Gastrocnemius medialis (tissue), 4 donors: ENCODE data around the gene PARP8. TPM values are rescaled to one million over a fixed set of nuclear protein-coding genes. Genes with fewer than 3 reads are reported as not detected.

Experiments used
- ATAC-seq, 2 donors: fragments of 150-250 bp; one replicate each; pipeline ENCODE4 v1.9.1; 2016
- DNase-seq, 2 donors: peaks; one replicate each; pipeline ENCODE4 v3.0.0-alpha.2; 2019
- H3K27ac ChIP-seq, 4 donors: fragments of 200-600 bp; sonication (generic); 1 replicate in 1 of 4; 2 replicates in 3 of 4; pipeline ENCODE4 v1.5.1; 2016 to 2018; ENCODE audit warnings: mild to moderate bottlenecking in 2 of 4, moderate library complexity in 1 of 4
- H3K27me3 ChIP-seq, 3 donors: fragments of 200-600 bp; sonication (generic) in 2 of 3; 1 replicate in 1 of 3; 2 replicates in 2 of 3; pipeline versions ENCODE4 v1.5.1 to v1.6.0; 2016 to 2019; ENCODE audit warnings: mild to moderate bottlenecking in 1 of 3, moderate library complexity in 1 of 3
- H3K36me3 ChIP-seq, 2 donors: fragments of 200-600 bp; sonication (generic) in 1 of 2; one replicate each; pipeline ENCODE4 v1.5.1; 2017 to 2018
- H3K4me1 ChIP-seq, 2 donors: fragments of 200-600 bp; sonication (generic) in 1 of 2; one replicate each; pipeline ENCODE4 v1.5.1; 2016 to 2017; ENCODE audit warnings: mild to moderate bottlenecking in 2 of 2
- H3K4me3 ChIP-seq, 4 donors: fragments of 200-600 bp; sonication (generic) in 3 of 4; 1 replicate in 1 of 4; 2 replicates in 3 of 4; pipeline ENCODE4 v1.5.1; 2016 to 2019; ENCODE audit warnings: mild to moderate bottlenecking in 2 of 4
- H3K9me3 ChIP-seq, 3 donors: fragments of 200-600 bp; sonication (generic) in 2 of 3; 1 replicate in 1 of 3; 2 replicates in 2 of 3; pipeline ENCODE4 v1.5.1; 2016 to 2019
- CTCF ChIP-seq, 5 experiments: fragments of 450-650 bp in 3 of 5; fragments of 200-600 bp in 2 of 5; sonication (generic) in 2 of 5; IDR thresholded peaks in 4 of 5; conservative IDR thresholded peaks in 1 of 5; 1 replicate in 4 of 5; 2 replicates in 1 of 5; pipeline ENCODE4 v1.5.1; 2016 to 2019; ENCODE audit warnings: antibody characterized with exemption in 5 of 5, mild to moderate bottlenecking in 3 of 5, moderate library complexity in 3 of 5
- POLR2A ChIP-seq, 2 donors: fragments of 450-650 bp; IDR thresholded peaks; one replicate each; pipeline ENCODE4 v1.6.1; 2017; ENCODE audit warnings: antibody characterized with exemption in 2 of 2, mild to moderate bottlenecking in 2 of 2, moderate library complexity in 2 of 2
- in situ Hi-C, 4 donors: fragments of 200-750 bp; cut with MboI; loops; one replicate each; pipeline versions ENCODE4 v1.15.0 to v1.8.0; 2017; ENCODE audit warnings: low sequenced_read_pairs in 4 of 4
- intact Hi-C: fragments of 100-400 bp; cut with DNase I; formaldehyde crosslinking; loops from one replicate; pipeline ENCODE4 v1.15.1; 2023; ENCODE audit warnings: low total_unique reads
- total RNA-seq, 4 donors: library from RNA; depleted of rRNA; stranded (reverse); fragments of >200 nt; gene quantifications; one replicate each; pipeline versions ENCODE4 v1.1.0 to v1.2.3, GENCODE V29; 2016

The PARP8 gene
- total RNA-seq, 4 donors from 2014 or later: 1.0 to 1.9 (median 1.5) TPM

- ATAC-seq (no peak), DNase-seq (no peak)
- intact Hi-C loops: no loop called here
- H3K27ac ChIP-seq: no peak overlapping the region
- TF ChIP-seq POLR2A (IDR thresholded peaks at IDR 0.05): no peak
- no peak for TF ChIP-seq CTCF (IDR thresholded peaks at IDR 0.05 in 4 of 5, conservative IDR thresholded peaks at IDR 0.05 in 1 of 5)
- in situ Hi-C loops: no loop called here
- no peaks in the 10 kb centered on the region for H3K36me3 ChIP-seq
- H3K9me3 ChIP-seq: no peaks in the 10 kb centered on the region
- no peaks in the 10 kb centered on the region for H3K27me3 ChIP-seq
- no peak overlapping the region for H3K4me3 ChIP-seq
- no peaks in the 10 kb centered on the region for H3K4me1 ChIP-seq
Measured at GRCh38 chr5:50647726-50648125, 18.7 kb upstream of the PARP8 start.

- Histone ChIP-seq H3K4me3 (no peak overlapping the region), H3K9me3 (no peaks in the 10 kb centered on the region), H3K27ac (no peak overlapping the region), H3K27me3 (no peaks in the 10 kb centered on the region), H3K36me3 (no peaks in the 10 kb centered on the region), H3K4me1 (no peaks in the 10 kb centered on the region)
- intact Hi-C loops (no loop called here), in situ Hi-C loops (no loop called here)
- ATAC-seq (no peak), DNase-seq (no peak)
- no peak for TF ChIP-seq POLR2A (IDR thresholded peaks at IDR 0.05)
- no peak for TF ChIP-seq CTCF (IDR thresholded peaks at IDR 0.05 in 4 of 5, conservative IDR thresholded peaks at IDR 0.05 in 1 of 5)
Measured at GRCh38 chr5:50653946-50654345, 12.5 kb upstream of the PARP8 start.

GRCh38 chr5:50655067-50655809 is 11.2 kb upstream of the PARP8 start:
- no peak for ATAC-seq
- Histone ChIP-seq H3K9me3 (no peaks in the 10 kb centered on the region), H3K4me1 (no peaks in the 10 kb centered on the region), H3K27me3 (no peaks in the 10 kb centered on the region), H3K36me3 (no peaks in the 10 kb centered on the region), H3K27ac (no peak overlapping the region), H3K4me3 (no peak overlapping the region)
- TF ChIP-seq CTCF (IDR thresholded peaks at IDR 0.05 in 4 of 5, conservative IDR thresholded peaks at IDR 0.05 in 1 of 5) (no peak), POLR2A (IDR thresholded peaks at IDR 0.05) (no peak)
- intact Hi-C loops (no loop called here), in situ Hi-C loops (no loop called here)
- DNase-seq: no peak

- H3K27me3 ChIP-seq: no peaks in the 10 kb centered on the region
- no peak overlapping the region for H3K27ac ChIP-seq
- TF ChIP-seq CTCF (IDR thresholded peaks at IDR 0.05 in 4 of 5, conservative IDR thresholded peaks at IDR 0.05 in 1 of 5) (no peak), POLR2A (IDR thresholded peaks at IDR 0.05) (no peak)
- no peaks in the 10 kb centered on the region for H3K4me1 ChIP-seq
- in situ Hi-C loops (no loop called here), intact Hi-C loops (no loop called here)
- ATAC-seq (no peak), DNase-seq (no peak)
- H3K9me3 ChIP-seq: no peaks in the 10 kb centered on the region
- no peak overlapping the region for H3K4me3 ChIP-seq
- no peaks in the 10 kb centered on the region for H3K36me3 ChIP-seq
Measured at GRCh38 chr5:50655810-50656205, 10.6 kb upstream of the PARP8 start.

GRCh38 chr5:50657044-50657443 is 9.4 kb upstream of the PARP8 start:
- DNase-seq (no peak), ATAC-seq (no peak)
- no peaks in the 10 kb centered on the region for H3K36me3 ChIP-seq
- TF ChIP-seq POLR2A (IDR thresholded peaks at IDR 0.05) (no peak), CTCF (IDR thresholded peaks at IDR 0.05 in 4 of 5, conservative IDR thresholded peaks at IDR 0.05 in 1 of 5) (no peak)
- H3K27ac ChIP-seq: no peak overlapping the region
- H3K4me3 ChIP-seq: no peak overlapping the region
- in situ Hi-C loops: no loop called here
- no peaks in the 10 kb centered on the region for H3K9me3 ChIP-seq
- no peaks in the 10 kb centered on the region for H3K4me1 ChIP-seq
- intact Hi-C loops: no loop called here
- H3K27me3 ChIP-seq: no peaks in the 10 kb centered on the region
